HFF-Myc (cell line): ENCODE measurements around the gene OGG1.

Source experiments
- DNase-seq: peaks from one replicate; pipeline ENCODE4 v3.0.0-alpha.2; 2011; ENCODE audit warnings: low read depth; ENCODE audit errors: extremely low read depth
- H3K4me3 ChIP-seq: replicated peaks from 2 replicates; pipeline ENCODE4 v1.5.1; 2011; ENCODE audit warnings: low read depth, mild to moderate bottlenecking, control low read depth, low read length
- CTCF ChIP-seq: IDR thresholded peaks from 2 replicates; pipeline ENCODE4 v1.5.1; 2012; ENCODE audit warnings: mild to moderate bottlenecking, low read depth, low read length, control low read depth; ENCODE audit errors: missing control alignments

Gene OGG1

DNA sequence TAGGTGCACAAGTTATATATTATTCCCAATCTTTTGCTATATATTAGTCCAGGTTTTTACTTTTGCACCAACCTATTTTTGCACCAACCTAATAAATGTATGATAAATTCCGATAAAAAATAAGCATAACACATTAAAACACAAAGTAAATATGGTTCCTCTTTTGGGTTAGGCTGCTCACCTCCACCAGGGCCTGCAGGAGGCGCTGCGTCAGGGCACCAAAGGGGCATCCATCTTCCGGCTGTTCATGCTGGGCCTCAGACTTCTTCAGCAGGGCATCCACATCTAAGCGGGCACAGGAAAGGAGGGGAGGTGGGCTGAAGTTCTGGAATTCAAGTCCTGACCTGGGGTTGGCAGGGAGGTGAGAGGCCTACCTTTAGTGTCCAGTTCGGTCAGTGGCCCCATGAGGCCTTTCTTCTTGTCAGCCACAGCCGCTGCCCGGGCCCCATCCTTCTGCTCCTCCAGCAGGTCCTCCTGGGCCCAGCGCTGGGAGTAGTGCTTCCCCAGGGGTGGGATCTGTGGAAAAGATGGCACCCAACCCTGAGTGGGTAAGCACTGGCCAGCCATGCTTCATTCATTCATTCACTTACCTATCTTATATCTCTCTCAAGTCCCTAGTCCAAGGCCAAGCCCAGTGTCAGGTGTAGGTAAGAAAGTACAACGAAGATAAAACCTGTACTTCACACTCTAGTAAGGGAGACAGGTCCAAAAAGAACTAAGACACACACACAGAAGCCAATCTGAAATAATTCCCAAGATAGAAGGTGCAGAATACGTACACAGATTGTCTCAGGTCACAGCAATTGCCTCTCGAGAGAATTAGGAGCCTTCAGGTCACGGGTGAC, 37.3 kb downstream of the OGG1 start:
- no peak overlapping the region for H3K4me3 ChIP-seq
- peak; percentile 69 for TF ChIP-seq CTCF
- no peak for DNase-seq

DNA sequence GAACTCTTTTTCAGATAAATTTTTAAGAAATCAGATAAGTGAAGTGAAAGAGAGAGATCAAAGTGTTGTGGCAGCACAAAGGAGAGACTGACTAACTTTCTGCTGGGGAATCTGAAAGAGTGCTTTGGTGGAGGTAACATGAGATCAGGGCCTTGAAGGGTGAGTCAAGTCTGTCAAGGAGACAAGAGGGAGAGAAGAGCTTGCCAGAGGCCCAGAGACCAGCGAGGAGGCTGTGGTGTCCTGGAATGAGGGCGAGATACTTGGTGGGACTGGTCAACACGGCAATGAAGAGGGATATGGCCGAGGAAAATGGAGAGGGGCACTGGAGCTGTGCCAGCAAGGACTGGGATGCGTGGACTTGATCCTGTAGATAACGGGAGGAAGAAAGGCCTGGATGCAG, 38.0 kb downstream of the OGG1 start:
- no peak for TF ChIP-seq CTCF
- no peak for DNase-seq
- H3K4me3 ChIP-seq = no peak overlapping the region

- DNase-seq = no peak
- TF ChIP-seq CTCF = no peak
- H3K4me3 ChIP-seq = peak overlapping the region; percentile 81
Observed at GRCh38 chr3:9791127-9791526, 41.4 kb downstream of the OGG1 start.

GRCh38 chr3:9791790-9792404, 42.1 kb downstream of the OGG1 start:
- peak overlapping the region; percentile 81 for H3K4me3 ChIP-seq
- TF ChIP-seq CTCF = no peak
- DNase-seq = no peak

- TF ChIP-seq CTCF = no peak
- peak within 1 kb of the TSS; percentile 81 for H3K4me3 ChIP-seq
Observed at GRCh38 chr3:9792405-9793160, 42.8 kb downstream of the OGG1 start, which contains the start of the genes ARPC4 and TADA3. Gene ARPC4, plus strand, starts transcription at chr3:9793082. Its CDS starts 40 bp downstream, at chr3:9793122. Gene TADA3, minus strand, starts transcription at chr3:9792473. Its CDS starts 1,007 bp downstream, at chr3:9791466.

GRCh38 chr3:9793161-9793781, 43.5 kb downstream of the OGG1 start:
- DNase-seq = no peak
- TF ChIP-seq CTCF = no peak
- H3K4me3 ChIP-seq = peak overlapping the region; percentile 81

More at GRCh38 chr3:9792405-9793160, 42.8 kb downstream of the OGG1 start, which contains the start of the genes ARPC4 and TADA3:
- peak; percentile 91 for DNase-seq
